Measurements from ENCODE around the gene MXRA5. TPM values are rescaled to one million over a fixed set of nuclear protein-coding genes. Genes with fewer than 3 reads are reported as not detected.

Gene MXRA5
- total and polyA plus RNA-seq, 2 donors (not counting 1 experiment from before 2014, with no cell fraction given) = 26.8 to 40.3 TPM

DNA sequence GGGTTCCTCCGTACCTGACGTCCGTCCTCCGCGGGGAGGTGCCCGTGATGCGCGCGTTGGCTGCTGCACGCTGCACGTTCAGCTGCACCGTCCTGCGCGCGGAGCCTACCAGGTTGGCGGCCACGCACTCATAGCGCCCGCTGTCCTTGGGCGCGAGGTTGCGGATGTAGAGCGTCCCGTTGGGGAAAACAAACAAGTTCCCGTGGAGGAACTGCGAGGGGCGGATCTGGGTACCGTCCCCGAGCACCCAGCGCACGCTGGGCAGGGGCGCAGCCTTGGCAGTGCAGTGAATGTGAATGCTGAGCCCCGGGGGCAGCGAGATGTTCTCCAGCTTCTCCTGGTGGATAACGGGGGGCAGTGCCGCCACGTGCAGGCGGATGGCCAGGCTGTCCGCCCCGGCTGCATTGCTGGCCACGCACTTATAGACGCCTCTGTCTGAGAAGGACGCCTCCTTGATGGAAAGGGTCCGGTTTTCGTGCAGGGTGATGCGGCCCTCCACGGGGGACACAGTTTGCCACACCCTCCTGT is 29.2 kb downstream of the MXRA5 start:
- no peak for TF ChIP-seq EZH2 (IDR thresholded peaks at IDR 0.05; ENCODE audit: low read length, missing control alignments)
- TF ChIP-seq, protein P1, sequence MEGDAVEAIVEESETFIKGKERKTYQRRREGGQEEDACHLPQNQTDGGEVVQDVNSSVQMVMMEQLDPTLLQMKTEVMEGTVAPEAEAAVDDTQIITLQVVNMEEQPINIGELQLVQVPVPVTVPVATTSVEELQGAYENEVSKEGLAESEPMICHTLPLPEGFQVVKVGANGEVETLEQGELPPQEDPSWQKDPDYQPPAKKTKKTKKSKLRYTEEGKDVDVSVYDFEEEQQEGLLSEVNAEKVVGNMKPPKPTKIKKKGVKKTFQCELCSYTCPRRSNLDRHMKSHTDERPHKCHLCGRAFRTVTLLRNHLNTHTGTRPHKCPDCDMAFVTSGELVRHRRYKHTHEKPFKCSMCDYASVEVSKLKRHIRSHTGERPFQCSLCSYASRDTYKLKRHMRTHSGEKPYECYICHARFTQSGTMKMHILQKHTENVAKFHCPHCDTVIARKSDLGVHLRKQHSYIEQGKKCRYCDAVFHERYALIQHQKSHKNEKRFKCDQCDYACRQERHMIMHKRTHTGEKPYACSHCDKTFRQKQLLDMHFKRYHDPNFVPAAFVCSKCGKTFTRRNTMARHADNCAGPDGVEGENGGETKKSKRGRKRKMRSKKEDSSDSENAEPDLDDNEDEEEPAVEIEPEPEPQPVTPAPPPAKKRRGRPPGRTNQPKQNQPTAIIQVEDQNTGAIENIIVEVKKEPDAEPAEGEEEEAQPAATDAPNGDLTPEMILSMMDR (conservative IDR thresholded peaks at IDR 0.05 in 1 of 2, IDR thresholded peaks at IDR 0.05 in 1 of 2; ENCODE audit: low read depth in 1 of 2, low read length in 2 of 2) = no peak
- no peak for DNase-seq (ENCODE audit: low read depth in 2 of 2)

DNA sequence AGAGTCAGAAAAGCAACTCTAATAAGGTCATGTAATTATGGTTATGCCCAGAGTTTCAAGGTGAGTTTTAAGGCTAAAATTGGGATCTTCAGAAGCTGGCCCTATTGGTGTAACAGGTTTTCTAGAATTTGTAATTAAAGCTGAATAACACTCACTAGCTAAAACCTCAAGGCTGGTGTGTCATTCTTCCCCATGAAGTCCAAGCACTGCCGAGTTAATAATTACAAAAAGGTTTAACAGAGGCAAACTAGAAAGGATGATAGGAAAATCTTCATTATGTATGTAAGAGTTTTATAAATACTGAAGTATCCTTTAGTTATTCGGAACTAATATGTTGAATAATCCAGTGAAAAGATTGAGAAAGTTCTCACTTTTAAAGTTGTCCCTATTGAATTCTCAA is 34.3 kb downstream of the MXRA5 start:
- Histone ChIP-seq H3K27me3 (ENCODE audit: control insufficient read depth, insufficient read depth, low read length) (no peaks in the 10 kb centered on the region), H3K4me2 (ENCODE audit: extremely low read depth, insufficient read depth, low read length) (no peak overlapping the region), H2AFZ (ENCODE audit: low read length) (no peak overlapping the region), H3K36me3 (ENCODE audit: control insufficient read depth, insufficient read depth, low read length) (no peaks in the 10 kb centered on the region), H3K4me1 (ENCODE audit: control insufficient read depth, extremely low read depth, insufficient read depth, low read length) (no peaks in the 10 kb centered on the region), H3K9me3 (ENCODE audit: control insufficient read depth, insufficient read depth, low read depth, low read length) (no peaks in the 10 kb centered on the region), H4K20me1 (ENCODE audit: control insufficient read depth, extremely low read depth, insufficient read depth, low read length) (no peaks in the 10 kb centered on the region), H3K4me3 (replicated peaks in 1 of 4; ENCODE audit: control extremely low read depth in 1 of 4, insufficient read depth in 1 of 4, low read depth in 3 of 4, low read length in 4 of 4) (no peak overlapping the region), H3K9ac (ENCODE audit: insufficient read depth, low read length) (no peak overlapping the region), H3K79me2 (ENCODE audit: control insufficient read depth, insufficient read depth, low read length) (no peaks in the 10 kb centered on the region), H3K27ac (ENCODE audit: insufficient read depth, low read length) (no peak overlapping the region)
- TF ChIP-seq, protein P1 (conservative IDR thresholded peaks at IDR 0.05 in 1 of 2, IDR thresholded peaks at IDR 0.05 in 1 of 2; ENCODE audit: low read depth in 1 of 2, low read length in 2 of 2) = no peak
- DNase-seq (ENCODE audit: low read depth in 2 of 2) = no peak

More for the DNA sequence above, 29.2 kb downstream of the MXRA5 start:
- H3K36me3 ChIP-seq (ENCODE audit: control insufficient read depth, insufficient read depth, low read length) = no peaks in the 10 kb centered on the region
- no peaks in the 10 kb centered on the region for H3K27me3 ChIP-seq (ENCODE audit: control insufficient read depth, insufficient read depth, low read length)
- H3K79me2 ChIP-seq (ENCODE audit: control insufficient read depth, insufficient read depth, low read length) = no peaks in the 10 kb centered on the region
- no peaks in the 10 kb centered on the region for H3K9me3 ChIP-seq (ENCODE audit: control insufficient read depth, insufficient read depth, low read depth, low read length)
- H3K9ac ChIP-seq (ENCODE audit: insufficient read depth, low read length) = no peak overlapping the region
- H3K4me3 ChIP-seq (replicated peaks in 1 of 4; ENCODE audit: control extremely low read depth in 1 of 4, insufficient read depth in 1 of 4, low read depth in 3 of 4, low read length in 4 of 4) = no peak overlapping the region
- H2AFZ ChIP-seq (ENCODE audit: low read length) = no peak overlapping the region
- H3K27ac ChIP-seq (ENCODE audit: insufficient read depth, low read length) = no peak overlapping the region
- H4K20me1 ChIP-seq (ENCODE audit: control insufficient read depth, extremely low read depth, insufficient read depth, low read length) = no peaks in the 10 kb centered on the region
- no peaks in the 10 kb centered on the region for H3K4me1 ChIP-seq (ENCODE audit: control insufficient read depth, extremely low read depth, insufficient read depth, low read length)
- H3K4me2 ChIP-seq (ENCODE audit: extremely low read depth, insufficient read depth, low read length) = no peak overlapping the region

DNA sequence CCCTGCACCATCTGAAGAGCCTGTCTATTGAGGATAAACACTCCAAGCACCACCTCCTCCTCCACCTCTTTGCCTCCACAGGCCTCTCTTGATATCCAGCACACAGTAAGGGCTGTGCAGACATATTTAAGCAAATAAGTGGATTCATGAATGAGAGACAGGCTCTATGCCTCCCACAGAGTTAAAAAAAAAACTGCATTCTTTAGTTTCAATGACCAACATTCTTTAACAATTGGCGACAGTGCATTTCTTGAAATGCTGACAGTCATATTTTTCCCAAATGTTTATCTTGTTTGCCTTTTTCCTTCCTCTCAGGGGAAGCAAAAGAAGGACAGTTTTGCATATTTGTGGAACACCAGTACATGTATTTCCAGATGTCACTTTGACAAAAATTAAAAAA is 38.6 kb downstream of the MXRA5 start:
- H3K4me3 ChIP-seq (replicated peaks in 1 of 4; ENCODE audit: control extremely low read depth in 1 of 4, insufficient read depth in 1 of 4, low read depth in 3 of 4, low read length in 4 of 4) = no peak overlapping the region
- no peak overlapping the region for H3K27ac ChIP-seq (ENCODE audit: insufficient read depth, low read length)
- no peaks in the 10 kb centered on the region for H3K9me3 ChIP-seq (ENCODE audit: control insufficient read depth, insufficient read depth, low read depth, low read length)
- no peak overlapping the region for H3K4me2 ChIP-seq (ENCODE audit: extremely low read depth, insufficient read depth, low read length)
- H3K36me3 ChIP-seq (ENCODE audit: control insufficient read depth, insufficient read depth, low read length) = no peaks in the 10 kb centered on the region
- no peaks in the 10 kb centered on the region for H4K20me1 ChIP-seq (ENCODE audit: control insufficient read depth, extremely low read depth, insufficient read depth, low read length)
- no peak overlapping the region for H3K9ac ChIP-seq (ENCODE audit: insufficient read depth, low read length)
- H3K4me1 ChIP-seq (ENCODE audit: control insufficient read depth, extremely low read depth, insufficient read depth, low read length) = no peaks in the 10 kb centered on the region
- H3K27me3 ChIP-seq (ENCODE audit: control insufficient read depth, insufficient read depth, low read length) = no peaks in the 10 kb centered on the region
- no peaks in the 10 kb centered on the region for H3K79me2 ChIP-seq (ENCODE audit: control insufficient read depth, insufficient read depth, low read length)
- no peak for DNase-seq (ENCODE audit: low read depth in 2 of 2)
- no peak overlapping the region for H2AFZ ChIP-seq (ENCODE audit: low read length)
- no peak for TF ChIP-seq EZH2 (IDR thresholded peaks at IDR 0.05; ENCODE audit: low read length, missing control alignments)
- TF ChIP-seq, protein P1 (conservative IDR thresholded peaks at IDR 0.05 in 1 of 2, IDR thresholded peaks at IDR 0.05 in 1 of 2; ENCODE audit: low read depth in 1 of 2, low read length in 2 of 2) = no peak

All from fibroblast of lung (primary cell).